NCI-H128 (cell line): ENCODE results near the gene TSHZ2.

Source experiments
- DNase-seq: peaks from one replicate; lab custom pipeline; 2025; ENCODE audit not compliant: unreplicated experiment; lab: John Stamatoyannopoulos, UW

Gene TSHZ2

DNA sequence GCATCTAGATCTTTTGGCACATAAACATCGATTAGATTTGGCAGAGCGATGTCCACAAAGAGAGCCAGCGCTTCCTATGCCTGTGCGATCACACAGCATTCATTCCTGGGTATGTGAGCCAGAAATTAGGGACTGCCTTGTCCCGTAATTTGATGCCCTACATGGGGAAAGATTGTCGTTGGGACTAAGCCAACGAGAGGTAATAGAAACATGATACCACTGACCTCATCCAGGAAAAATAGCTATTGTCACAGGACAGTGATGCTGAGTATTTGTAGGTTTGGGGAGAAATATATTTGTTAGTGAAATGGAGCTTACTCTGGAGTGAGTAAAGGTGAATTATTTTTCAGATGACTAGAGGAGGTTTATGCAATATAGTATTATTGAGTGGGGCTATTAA lies 154.0 kb downstream of the TSHZ2 start:
- DNase-seq: no peak

DNA sequence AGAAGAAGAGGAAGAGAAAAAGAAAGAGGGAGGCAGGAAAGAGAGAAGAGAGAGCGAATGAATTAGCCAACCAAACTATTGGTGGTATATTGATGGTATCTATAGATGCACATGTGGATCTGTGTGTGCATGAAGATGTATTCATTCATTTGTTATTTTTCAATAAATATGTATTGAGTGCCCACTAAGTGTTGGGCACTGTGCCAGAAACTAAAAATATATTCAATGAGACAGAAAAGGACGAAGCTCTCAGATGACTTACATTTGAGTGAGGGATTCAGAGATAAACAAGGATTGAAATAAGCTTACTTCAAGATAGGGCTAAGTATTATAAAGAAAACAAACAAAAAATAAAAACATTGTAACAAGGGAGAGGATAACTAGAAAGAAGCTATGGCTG lies 154.9 kb downstream of the TSHZ2 start:
- DNase-seq: no peak

DNA sequence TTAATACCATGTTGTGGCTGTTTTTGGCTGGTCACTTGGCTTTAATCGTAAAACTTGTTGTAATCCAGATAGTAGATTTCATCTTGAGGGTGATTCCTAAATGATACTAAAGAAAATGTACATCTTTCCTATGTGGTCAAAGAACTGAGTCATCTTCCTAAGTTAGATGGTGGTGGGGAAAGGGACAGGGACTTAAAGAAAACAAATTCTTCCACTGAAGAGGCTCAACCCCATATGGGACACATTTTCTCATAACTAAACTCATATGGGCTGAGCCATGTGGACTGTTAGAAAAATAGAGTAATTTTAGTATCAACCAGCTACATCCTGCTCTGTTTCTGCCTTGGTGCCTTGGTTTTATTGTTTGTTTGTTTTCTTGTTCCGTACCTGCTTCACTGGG lies 155.8 kb downstream of the TSHZ2 start:
- no peak for DNase-seq

DNA sequence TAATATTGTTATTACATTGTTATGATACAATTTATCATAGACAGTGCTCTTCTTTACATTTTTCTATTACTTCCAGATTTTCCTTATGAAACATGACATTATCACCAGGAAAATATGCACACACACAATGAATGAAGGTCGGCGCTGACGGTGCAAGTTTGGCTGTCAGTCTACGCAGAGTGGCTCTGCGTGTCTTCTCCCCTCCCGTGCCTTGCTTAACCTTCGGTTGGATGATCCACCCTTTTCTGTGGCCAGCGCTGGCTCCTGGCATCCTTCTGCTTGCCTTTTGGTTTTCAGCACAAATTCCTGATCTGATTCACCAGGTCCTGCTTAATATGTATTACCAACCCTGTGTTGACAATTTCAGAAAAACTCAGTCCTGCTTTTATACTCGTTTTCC lies 157.4 kb downstream of the TSHZ2 start:
- DNase-seq: no peak

DNA sequence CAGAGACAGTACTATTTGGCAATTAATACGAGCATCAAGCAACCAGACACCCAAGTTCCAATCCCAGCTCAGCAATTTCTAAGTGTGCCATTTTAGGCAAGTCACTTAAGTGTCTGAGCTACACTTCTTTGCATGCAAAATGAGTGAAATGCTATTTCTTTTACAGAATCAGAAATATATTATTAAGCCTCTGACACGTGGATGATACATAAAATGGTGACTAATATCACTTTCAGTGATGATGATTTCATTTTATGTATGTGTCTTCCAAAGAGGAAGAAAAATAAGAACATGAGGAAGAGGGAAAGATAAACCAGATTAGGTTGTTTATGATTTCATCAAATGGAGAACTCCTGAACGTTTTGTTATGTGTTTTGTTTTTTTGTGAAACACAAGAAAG lies 158.6 kb downstream of the TSHZ2 start:
- no peak for DNase-seq

DNA sequence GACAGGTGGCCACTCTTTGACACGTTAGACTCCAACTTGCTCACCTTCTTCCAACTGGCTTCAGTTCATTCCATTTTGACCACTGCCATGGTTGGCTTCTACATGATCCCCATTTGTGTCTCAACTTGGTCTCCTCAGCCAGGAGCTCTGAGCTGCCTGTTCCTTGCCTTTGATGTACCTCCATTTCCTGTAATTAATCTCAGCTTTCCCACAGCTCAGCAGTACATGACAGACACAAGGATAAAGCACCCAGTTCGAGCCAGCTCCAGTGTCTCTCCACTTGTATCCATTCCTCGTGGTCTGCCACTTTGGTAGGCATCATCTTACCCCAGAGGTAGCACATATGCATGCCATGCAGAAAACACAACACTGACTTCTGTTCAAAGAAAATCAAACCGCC lies 161.0 kb downstream of the TSHZ2 start:
- DNase-seq: no peak

DNA sequence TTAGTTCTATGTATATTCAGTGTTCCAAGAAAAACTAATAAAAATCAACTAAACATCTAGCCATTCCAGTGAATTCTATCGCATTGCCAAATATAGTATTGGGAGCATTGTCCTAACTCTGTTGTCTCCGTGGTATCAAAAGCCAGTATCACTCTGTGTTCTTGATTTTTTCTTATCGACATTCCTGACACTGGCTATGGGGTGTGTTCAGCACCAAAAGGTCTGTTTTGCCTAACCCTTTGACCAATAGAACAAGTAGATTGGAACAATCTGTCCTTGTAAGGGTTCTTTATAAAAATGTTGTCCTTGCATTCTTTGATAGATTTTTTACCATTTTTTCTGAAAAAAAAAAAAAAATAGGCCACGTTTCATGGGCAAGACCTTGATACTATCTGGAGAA lies 161.5 kb downstream of the TSHZ2 start:
- no peak for DNase-seq

DNA sequence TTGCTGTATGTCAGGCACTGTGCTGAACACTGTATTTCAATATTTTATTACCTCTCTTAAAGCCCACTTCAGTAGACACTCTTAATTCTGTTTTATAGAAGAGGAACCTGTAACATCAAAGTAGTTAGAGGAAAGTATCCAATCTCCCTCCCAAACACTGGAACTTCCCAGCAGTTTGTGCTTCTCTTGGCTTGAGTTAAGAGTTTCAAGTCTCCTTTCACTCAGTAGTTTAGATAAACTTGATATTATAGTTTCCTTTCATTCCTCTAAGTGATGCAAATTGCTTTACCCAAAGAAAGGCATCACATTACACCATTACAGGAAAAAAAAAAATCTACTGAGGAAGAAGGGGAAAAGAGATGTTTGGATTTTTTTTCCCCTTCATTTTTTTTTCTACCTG lies 164.3 kb downstream of the TSHZ2 start:
- DNase-seq: no peak

DNA sequence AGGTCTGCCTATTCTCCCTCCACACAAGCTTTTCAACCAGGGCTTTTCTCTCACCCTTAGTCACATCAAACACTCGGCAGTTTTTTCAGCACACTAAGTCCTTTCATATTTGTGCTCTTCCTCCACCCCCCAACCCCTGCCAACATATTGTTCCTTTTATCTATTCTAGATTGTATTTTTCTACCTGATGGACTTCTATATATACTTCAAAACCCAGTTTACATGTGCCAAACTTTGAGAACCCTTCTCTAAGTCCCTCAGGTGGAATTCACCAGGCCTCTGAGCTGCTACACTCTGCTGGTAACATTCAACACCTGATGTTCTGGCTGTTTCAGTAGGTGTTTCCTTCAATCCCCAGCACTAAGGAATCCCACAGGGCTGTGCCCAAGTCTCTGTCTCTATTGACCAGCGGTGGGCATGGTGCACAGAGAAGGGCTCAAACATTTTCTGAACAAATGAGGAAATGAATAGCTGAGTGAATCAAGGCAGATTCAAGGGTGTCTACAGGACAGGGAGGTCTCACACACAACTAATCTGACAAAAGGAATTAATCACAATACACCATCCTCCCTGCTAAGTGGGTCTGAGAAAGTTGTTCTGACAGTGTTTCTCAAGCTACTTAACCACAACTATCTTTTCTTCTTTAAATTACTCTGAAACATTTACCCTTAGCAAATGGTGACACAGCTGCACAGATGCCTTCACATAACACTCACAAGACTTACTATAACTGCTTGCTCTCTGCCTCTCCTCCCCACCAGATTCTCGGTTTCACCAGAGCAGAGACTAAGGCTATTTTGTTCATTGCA lies 166.5 kb downstream of the TSHZ2 start:
- DNase-seq: no peak

DNA sequence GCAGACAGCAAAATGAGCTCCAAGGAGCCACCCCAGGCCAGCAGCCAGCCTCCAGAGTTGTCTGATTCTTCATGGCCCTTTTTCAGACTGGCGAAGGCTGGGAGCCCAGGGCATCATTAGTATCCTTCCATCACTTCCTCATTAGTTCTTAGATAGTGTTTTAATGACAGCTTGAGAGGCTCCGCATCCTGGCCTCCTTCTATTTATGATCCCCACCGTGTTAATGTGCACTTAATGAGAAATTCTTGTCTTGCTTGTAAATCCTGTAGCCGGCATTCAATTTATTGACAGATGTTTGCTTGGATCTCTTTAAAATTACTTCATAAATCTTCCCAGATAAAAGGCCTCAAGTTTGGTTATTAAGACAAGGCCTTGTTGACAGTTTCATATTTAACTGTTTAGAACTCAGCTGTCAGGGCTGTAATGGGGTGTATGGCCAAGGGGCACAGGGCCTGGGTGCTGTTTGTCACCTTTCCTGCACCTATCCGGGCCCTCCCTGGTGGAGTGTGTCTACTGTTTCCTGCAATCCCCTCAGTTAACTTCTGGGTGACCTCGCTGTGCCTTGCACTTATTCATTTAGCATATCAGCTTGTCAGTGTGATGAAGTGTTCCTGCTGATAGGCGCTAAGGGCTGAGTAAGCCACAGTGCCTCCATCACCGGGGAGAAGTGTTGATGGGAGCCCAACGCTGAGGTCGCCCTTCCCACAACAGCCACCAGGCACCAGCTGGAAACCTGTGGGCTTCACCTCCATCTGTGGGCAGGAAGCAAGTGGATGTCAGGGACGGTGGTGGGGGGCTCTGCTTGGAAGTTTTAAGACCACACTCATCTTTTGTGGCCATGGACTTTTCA lies 169.3 kb downstream of the TSHZ2 start:
- DNase-seq: no peak

DNA sequence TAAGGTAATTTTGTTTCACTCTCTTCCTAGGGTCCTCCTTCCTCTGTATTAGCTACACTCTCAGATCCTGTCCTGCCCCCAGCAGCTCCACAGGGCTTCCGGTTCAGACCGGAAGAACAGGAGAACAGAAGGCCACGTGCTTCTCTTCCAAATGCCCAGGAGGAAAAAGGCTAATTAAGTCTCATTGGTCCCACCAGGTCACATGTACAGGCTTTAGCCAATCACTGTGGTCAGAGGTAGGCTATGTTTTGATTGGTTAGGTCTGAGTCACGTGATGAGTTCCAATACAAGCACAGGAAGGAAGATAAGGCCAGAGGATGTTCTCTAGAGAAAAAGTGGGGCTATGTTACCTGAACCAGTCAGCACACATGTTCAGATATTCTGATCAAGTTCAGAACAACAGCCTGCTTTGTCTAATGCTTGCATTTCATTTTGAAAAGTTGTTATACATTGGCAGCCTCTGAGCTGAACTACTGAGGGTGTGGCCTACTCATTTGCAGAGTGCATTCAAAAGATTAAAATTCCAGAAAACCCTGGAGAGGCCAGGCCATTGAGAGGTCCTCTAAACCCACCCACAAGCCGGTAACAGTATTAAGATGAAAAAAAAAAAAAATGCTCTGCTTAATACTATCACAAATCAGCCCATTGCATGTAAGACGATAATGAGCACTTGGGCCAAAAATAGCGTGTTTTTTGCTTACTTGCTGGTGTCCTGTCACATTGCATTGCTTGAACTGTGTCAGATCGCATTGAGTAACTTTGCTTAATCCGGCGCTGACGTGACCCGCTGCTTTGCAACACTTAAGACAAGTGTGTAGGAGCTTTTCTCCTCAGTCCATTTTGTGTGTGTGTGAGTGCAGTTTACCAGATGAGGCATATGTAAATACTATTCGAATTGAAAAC lies 170.3 kb downstream of the TSHZ2 start:
- no peak for DNase-seq

DNA sequence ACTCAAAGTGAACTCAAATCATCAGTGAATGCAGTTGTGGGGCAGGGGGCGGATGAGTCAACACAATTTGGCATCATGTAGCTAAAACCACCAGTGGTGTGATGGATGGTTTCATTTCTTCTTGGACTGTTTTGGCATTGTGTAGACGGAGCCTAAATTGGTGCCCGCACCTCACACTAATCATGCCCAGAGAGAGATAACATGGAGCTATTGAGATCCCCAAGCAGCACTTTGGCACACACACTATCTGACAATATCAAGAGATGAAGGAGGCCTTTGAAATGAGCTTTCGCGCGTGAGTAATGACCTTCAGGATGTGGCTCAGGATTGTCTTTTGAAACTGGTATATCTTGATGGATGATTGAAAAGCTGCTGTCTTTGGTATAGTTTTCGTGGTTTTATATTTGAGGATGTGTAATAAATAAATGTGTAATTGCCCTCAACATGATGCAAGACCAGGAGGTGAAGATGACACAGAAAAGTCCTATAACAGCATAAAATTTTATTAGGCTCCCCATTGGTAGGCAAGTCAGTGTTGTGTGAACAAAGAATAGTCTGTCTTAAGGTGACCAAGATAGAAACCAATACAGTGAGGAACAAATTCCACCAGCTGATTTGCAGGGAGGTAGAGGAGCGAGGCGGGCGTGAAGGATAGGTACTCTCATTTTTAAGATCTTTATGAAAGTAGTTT lies 174.2 kb downstream of the TSHZ2 start:
- no peak for DNase-seq

DNA sequence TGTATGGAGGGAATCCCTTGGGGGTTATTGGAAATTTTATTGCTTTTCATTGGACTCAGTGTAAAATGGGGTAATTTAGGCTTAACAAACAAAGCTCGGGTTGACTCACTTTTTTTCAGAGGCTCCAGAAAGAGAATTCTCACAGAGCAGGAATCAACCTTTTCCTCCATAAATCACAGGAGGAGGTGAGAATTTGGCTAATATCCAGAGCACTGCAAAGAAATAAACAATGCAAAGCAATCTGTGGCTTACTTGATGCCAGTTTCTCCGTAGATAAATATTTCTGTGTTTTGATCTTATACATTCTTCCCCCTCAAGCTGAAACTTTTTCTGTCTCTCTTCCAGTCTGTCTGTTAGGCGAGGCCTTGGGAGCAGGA lies 176.6 kb downstream of the TSHZ2 start:
- no peak for DNase-seq

DNA sequence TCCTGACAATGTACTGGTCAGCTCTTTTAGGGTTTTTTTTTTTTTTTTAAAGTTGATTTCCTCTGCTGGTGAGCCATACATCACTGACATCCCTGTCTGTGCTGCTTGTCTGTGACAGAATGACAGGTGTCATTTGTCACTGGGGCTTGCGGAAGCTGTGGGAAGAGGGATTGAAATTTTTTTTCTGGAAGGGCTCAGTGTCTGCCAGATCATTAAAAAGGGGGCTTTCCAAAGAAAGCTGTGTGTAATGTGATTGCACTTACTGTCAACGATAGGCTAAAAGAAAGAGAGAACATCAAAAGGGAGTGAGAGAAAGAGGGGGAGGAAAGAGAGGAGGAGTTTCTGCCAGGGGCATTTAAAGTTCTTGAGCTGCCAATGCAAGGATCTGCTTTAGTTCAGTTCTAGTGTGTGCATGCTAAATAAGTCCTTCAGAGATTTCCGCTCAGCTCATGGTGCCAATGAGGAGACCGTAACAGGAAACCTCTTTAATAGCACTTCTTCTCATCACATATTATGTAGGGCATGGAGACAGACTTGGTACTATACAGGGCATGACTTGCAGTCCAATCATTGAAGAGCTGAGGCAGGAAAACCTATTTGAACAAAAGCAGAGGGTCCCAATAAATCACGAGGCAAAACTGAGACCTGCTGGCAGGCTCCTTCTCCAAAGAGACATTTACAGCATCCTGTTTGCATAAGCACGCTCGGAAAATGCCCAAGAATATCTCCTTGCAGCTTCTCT lies 177.2 kb downstream of the TSHZ2 start:
- DNase-seq: no peak

DNA sequence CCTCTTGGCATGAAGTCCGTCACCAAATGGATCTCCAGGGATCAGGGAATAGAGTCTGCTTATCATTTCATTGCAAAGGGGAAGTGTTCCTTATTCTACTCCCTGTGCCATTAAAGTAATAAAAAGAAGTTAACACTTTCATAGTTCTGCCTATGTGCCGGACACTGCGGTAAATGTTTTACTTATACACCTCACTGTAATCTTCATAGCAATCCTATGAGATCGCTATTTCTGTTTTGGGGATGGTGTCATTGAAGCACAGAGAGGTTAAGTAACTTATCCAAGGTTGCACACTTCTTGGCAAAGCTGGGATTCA lies 177.7 kb downstream of the TSHZ2 start:
- DNase-seq: no peak

DNA sequence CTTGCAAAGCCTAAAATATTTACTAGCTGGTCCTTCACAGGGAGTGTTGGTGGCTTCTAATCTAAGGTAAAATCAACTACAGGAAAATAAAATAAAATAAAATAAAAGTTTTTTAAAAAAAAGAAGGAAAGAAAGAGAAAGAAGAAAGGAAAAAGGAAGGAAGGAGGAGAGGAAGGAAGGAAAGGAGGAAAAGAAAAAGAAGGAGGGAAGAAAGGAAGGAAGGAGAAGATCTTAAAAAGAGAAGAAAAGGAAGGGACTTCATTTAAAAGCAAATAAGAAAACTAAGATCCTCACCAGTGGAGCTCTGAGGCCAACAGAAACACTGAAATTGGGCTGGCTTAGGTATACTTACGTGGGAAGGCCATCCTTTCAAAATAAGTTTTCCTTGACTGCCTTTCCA lies 178.4 kb downstream of the TSHZ2 start:
- no peak for DNase-seq

DNA sequence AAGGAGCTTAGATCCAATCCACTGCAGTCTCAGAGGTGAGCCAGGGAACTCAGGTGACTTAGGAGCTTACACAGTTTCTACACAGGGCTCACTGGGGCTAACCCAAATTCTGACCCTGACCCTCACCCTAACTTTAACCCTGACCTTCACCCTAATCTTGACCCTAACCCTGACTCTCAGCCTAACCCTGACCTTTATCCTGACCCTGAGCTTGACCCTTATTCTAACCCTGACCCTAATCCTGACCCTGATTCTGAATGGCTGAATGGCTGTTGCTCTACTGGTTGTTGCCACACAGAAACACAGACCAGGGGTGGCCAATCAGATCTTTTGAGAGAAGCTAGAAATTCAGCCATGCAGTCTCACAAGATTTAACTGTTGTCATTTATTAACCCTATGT lies 180.1 kb downstream of the TSHZ2 start:
- DNase-seq: no peak

DNA sequence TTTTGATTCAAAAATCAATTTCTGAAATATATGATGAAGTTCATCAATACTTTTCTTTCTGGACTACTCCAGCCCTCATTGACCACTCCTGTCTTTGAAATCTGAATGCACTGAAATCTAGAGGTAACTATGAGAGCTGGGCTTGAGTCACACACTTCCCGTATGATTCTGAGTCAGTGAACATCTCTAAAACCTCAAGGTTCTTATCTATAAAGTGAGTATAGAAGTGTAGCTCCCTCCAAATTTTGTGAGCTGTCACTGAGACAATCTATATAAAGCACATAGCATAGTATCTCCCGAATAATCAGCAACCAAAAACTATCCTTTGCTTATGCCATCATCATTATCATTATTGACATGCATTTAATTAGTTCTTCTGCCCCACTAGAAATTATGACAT lies 182.4 kb downstream of the TSHZ2 start:
- no peak for DNase-seq

DNA sequence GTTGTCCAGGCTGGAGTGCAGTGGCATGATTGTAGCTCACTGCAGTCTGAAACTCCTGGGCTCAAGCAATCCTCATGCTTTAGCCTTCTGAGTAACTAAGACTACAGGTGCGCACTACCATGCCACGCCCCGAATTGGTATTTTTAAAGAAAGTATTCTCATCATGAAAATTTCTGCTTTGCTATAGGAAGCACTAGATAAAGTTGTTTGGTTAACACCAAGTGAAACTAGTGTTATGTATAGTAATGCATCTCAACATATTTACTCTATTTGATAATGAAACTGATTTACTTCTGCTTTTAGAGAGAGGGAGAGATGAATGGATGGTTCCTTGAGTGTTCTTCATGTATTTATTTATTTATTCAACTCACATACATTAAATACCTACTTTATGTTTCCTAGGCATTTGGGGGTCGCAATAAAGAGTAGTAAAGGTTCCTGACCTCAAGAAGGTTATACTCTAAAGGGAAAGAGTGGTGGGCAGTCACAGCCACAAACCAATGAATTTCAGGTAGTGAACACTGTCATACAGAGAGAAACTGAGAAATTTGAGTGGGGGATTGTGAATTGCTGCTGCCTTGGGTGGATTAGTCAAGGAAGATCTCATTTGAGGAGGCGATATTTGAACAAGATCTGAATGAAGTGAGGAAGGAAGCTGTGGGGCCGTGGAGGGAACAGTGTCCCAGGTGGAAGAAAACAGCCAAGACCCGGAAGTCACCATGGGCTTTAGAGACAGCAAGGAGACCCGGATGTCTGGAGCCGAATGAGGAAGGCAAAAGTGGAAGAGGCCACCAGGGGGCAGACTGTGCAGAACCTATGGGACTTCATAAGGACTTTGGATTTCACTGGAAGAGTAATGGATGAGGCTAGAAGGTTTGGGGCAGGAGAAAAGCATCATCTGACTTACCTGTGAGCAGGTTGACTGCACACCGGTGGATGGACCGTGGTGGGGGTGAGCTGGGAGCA lies 185.6 kb downstream of the TSHZ2 start:
- DNase-seq: no peak
